Activated T-cell treated with anti-CD3 and anti-CD28 coated beads for 1 hour (primary cell): ENCODE data around the gene C13orf42.

Experiments used
- DNase-seq: peaks from one replicate; pipeline ENCODE4 v3.0.0-alpha.2; 2020; ENCODE audit warnings: low read depth

The C13orf42 gene

DNA sequence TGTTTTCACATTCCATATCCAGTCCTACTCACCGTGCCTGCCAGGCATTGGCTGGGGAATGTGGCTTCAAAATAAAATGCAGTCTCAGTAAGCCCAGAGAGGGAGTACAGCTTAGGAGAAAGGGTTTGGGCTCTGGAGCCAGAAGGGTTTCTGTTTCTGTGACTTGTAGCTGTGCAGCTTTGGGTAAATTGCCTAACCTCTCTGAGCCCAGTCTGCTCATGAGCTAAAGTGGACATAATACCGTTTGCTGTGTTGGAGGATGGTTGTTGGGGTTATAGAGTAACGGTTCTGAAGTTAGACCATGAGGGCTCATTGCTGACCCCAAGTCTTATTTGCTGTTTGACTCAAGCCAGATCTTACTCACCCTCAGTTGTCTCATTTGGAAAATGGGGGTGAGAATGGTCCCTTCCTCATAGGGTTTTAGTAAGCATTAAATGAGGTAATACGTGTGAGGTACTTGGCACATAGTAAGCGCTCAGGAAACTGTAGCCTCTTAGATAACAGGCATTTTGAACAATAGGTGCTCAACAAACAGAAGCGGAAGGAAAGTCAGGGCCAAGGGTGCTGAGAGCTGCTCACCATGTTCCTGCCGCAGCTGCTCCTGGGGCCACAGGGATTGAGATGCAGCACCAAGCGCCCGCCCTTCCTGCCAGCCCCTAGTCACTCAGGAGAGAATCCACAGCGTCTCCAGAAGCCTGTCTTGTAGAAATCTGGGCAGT, 45.5 kb downstream of the C13orf42 start:
- no peak for DNase-seq

GRCh38 chr13:51064753-51065152, 46.3 kb downstream of the C13orf42 start:
- DNase-seq = no peak

- no peak for DNase-seq
Observed at GRCh38 chr13:51063909-51064308, 47.2 kb downstream of the C13orf42 start.

DNA sequence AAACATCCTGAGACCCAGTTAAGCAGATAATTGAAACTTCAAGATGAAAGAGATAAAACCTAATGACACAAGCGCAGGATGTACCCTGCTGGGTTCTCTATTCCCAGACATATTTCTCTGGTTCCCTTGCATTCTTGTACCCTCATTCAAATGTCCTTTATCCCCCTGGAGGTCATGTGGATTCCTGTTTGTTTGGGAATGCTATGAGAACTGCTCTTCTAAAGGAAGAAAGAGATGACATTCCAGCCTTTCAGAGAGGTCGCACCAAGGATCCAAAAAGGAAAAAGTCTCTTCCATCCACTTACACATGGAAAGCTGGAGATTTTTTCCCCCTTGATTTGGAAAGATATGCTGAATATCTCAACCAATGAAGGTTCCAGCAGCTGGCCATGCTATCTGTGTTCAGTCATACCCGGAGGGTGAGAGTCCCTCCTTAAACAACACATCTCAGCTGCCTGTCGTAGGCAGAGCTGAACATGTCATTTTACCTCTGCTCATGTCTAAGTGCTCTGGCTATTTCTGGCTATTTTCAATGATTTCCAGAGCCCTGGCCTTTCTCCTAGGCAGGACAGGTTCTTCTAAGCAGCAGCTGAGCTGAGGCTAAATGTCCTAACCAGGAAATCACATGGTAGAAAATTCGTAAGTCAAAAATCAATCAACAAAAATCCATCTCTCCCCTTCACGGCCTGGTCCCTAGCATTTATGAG, 52.5 kb downstream of the C13orf42 start:
- no peak for DNase-seq

DNA sequence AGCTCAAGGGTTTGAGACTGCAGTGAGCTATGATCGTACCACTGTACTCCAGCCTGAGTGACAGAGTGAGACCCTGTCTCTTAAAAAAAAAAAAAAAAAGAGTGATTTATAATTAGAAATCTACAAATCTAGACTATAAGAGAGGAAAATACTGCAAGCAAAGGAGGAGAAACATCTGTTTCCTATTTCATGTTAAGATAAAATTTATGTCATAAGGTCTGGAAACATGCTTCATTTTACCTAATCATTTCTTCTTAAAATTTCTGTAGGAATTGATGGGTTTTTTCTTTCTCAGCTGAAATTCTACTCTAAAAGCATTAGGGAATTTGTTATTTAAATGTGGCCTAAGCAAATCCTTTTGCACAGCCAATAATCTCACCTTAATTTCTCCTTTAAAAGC, 53.2 kb downstream of the C13orf42 start:
- DNase-seq = no peak

GRCh38 chr13:51057001-51057400, 54.1 kb downstream of the C13orf42 start:
- DNase-seq = no peak

GRCh38 chr13:51052581-51052980, 58.5 kb downstream of the C13orf42 start:
- DNase-seq = no peak

DNA sequence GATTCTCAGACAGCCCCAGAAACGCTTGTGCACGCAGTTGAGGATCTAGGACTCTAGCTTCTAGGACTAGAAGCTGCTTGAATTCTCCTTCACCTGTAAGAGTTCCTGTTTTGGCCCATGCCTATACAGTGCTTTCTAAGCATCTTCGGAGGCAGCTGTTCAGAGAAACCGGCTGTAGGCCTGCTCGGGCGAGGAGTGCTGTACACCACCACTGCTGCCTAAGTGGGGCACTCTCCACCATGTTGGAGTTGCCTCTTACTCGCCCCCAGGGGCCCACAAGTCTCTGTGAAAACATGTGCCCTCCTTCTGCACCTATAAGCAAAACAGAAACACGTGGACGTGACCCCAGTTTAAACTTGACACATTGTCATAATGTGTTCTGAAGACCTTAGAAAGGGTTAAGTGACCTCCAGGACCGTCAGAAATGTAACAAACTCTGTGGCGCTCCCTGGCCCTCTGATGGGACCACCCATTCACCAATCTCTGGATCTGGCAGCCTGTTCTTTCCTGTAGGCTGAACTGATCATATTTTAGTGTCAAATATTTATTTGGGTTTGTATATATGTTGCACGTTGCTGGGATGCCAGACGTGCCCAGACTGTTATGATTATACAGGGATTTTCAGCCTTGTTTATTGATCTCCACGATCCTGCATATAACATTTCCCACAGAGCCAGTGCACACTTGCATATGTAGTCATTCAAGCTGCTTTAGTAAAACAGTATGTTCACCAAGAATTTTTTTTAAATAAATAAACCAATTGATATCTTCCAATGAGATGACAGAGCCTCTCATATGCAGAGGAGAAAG, 60.8 kb downstream of the C13orf42 start:
- no peak for DNase-seq

DNA sequence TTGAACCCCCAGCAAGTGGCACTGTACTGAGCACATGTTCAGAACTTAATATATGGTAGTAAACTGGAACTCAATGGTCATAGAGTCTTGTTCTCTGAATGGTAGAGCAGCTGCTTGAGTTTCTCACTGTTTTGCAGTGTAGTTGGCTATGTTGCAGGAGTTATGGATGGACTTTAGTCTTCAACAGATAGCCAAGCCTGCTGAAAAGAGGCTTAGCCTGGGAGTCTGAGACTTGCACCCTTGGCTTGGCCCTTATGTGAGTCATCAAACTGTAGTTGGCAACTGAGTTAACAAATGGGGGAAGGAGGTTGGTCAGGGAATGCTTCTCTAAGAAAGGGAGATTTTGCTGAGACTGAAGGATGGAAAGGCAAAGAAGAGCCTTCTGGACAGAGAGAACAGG, 62.5 kb downstream of the C13orf42 start:
- DNase-seq = no peak

DNA sequence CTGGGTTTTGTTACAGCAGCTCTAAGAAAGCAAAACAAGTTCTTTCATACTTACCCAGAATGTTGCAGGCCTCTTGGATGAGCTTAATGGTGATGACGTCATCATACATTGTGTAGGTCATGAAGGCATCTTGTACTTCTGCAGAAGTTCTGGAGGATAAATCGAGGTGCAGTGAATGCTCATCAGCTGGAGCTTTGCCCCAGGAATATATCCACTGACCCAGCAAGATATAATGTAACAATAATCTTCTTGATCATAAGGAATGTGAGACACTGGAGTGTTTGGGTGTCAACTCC, 63.0 kb downstream of the C13orf42 start:
- no peak for DNase-seq

DNA sequence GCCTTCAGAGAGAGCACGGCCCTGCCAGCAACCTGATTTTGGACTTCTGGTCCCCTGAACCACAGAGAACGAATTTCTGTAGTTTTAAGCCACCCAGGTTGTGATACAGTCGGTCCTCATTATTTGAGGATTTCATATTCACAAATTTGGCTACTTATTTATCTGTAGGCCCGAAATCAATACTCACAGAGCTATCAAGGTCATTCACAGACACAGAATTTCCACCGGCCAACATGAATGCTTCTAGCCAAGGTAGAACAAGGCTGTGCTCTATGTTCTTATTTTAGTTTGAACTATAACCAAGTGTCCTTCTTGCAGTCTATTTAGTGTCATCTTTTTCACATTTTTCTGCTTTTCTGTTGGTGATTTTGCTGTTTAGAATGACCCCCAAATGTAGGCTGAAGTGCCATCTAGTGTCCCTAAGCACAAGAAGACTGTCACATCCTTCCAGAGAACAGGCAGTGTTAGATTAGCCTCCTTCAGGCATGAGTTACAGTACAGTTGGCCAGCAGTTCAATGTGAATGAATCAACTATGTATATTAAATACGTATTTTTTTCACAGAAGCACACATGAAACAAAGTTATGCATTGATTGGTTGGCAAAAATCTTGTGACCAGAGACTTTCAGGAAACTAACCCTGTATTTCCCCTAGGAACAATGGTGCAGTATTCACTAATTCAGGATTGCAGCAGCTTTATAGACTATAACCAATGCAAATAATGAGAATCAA, 63.5 kb downstream of the C13orf42 start:
- no peak for DNase-seq

GRCh38 chr13:51045451-51045850, 65.6 kb downstream of the C13orf42 start:
- DNase-seq = no peak

- no peak for DNase-seq
Observed at GRCh38 chr13:51044023-51044665, 66.9 kb downstream of the C13orf42 start.

DNA sequence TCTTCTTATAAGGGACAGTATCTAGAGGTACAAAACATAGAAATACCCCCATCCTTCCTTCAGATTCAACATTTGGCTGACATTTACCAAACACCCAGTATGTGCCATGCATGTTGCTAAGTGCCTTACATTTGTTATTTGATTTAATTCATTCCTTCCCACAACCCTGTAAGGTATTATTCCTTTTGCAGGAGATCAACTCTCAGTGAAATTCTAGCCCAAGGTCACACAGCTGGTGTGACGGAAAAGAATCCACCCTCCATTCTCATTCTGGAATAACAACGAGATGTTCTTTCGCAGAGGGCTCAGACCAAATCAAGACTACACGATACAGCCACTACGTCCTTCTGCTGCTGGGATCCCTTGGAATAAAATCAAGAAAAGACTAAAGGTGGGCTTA, 67.8 kb downstream of the C13orf42 start:
- no peak for DNase-seq

DNA sequence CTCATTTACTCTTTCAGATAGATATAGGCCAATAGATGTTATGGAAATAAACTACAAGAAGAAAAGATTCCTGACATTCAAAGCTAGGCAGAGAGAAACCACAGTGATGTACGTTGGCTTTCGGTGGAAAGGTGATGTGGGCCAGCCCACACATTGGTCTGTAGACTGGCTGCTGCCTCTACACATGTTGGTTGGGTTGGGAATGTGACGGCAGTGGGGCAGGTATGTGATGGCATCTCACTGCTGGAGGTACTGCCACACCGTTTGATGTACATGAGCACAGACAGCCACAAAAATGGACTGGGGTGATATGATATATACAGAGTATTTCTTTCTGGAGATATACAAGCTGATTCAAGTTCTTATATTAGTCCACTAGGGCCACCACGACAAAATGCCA, 69.4 kb downstream of the C13orf42 start:
- DNase-seq = no peak

GRCh38 chr13:51041126-51041525, 69.9 kb downstream of the C13orf42 start:
- DNase-seq = no peak

DNA sequence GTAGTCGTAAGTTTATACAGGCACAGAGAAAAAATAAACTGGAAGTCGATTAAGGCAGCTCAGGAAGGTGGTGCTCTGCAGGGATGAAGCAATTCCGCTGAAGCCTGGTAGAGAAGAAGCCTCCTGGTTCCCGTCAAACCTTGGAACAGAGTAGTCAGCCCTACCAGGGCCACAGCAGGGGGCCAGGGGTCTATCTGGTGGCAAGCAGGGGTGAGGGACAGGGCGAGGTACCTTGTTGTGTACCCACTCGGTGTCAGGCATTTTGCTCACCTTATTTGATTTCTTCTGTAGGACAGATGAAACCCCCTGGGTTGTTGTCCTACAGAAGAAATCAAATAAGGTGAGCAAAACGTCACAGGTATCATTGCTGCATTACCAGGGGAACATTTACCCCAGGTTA, 70.6 kb downstream of the C13orf42 start:
- DNase-seq = no peak

GRCh38 chr13:51036418-51036817, 74.7 kb downstream of the C13orf42 start:
- DNase-seq = no peak

DNA sequence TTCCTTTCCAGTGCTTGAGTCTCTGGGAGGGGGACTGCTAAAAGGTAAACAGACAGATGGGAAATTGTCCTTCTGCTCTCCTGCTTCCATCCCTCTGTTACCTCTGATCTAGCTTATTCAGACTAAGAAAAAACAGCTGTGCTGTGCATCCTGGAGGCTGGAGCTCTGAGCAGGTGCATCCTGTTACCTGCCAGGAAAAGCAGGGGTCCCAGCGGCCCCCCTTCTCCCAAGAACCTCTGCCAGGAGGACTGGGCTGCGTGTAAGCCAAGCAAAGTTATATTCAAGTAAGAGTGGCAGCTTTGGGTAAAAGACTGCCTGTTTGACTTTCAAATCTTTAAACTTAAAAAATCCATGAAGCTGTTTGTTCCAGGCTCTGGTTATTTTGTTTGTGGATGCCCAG, 75.1 kb downstream of the C13orf42 start:
- no peak for DNase-seq

DNA sequence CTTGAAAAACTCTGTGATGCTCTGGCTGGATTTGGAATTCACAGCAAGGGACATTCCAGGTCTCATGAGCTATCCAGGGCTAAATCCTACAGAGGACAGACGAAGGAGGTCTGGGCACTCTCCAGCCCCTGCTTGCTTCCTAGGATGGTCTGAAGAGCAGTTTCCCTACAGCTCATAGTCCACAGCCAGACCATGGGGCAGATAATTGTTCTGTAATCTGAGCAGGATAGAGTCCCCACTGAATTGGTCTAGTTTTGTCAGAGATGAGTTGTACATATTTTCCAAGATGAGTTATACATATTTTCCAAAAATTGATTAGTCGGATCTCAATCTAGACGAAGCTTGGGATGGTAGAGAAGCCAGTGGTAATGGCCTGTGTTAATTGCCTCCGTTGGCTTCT, 75.6 kb downstream of the C13orf42 start:
- no peak for DNase-seq

DNA sequence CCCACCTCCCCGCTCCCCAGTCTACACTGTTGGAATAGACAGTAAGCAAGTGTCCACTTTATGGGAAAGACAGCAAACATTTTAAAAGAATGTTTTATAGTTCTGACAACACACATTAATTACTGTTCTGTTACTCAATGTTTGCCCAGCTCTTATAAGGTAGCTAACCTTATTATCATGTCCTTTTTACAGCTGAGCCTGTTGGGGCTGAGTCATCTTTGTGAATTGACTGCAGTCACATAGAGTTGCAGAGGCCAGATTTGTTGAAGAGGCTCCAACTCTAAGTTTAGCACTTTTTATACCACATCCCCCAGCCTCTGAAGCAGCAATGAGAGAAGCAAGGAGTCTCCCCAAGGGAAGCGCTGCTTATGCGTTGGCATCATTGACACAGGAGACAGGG, 76.2 kb downstream of the C13orf42 start:
- DNase-seq = no peak
